Ovary (tissue), 9 donors: Measurements from ENCODE around the gene CYREN. TPM values are rescaled to one million over a fixed set of nuclear protein-coding genes. Genes with fewer than 3 reads are reported as not detected.

Source experiments
- DNase-seq, 5 donors: peaks; one replicate each; pipeline ENCODE4 v3.0.0-alpha.2; 2019 to 2020
- H3K27ac ChIP-seq, 2 donors: fragments of 200-600 bp; one replicate each; pipeline versions ENCODE4 v1.5.1 to v1.8.0; 2019 to 2022
- H3K27me3 ChIP-seq: fragments of 200-600 bp; one replicate; pipeline ENCODE4 v1.8.0; 2022
- H3K36me3 ChIP-seq: fragments of 200-600 bp; sonication (generic); one replicate; pipeline ENCODE4 v1.5.1; 2019
- H3K4me1 ChIP-seq: one replicate; pipeline ENCODE4 v1.8.1; 2013; ENCODE audit warnings: mild to moderate bottlenecking, moderate library complexity; ENCODE audit not compliant: insufficient read depth
- H3K4me3 ChIP-seq: fragments of 200-600 bp; sonication (generic); one replicate; pipeline ENCODE4 v1.5.1; 2017
- H3K9me3 ChIP-seq, 2 donors: fragments of 200-600 bp in 1 of 2; sonication (generic) in 1 of 2; one replicate each; pipeline versions ENCODE4 v1.5.1 to v1.8.1; 2013 to 2019; ENCODE audit warnings: mild to moderate bottlenecking in 1 of 2, moderate library complexity in 1 of 2
- EP300 ChIP-seq: sonication (generic); formaldehyde crosslinking; IDR thresholded peaks from one replicate; pipeline ENCODE4 v1.6.1; 2017; ENCODE audit warnings: antibody characterized with exemption
- POLR2A ChIP-seq: fragments of 450-650 bp; IDR thresholded peaks from one replicate; pipeline ENCODE4 v1.6.1; 2017; ENCODE audit warnings: antibody characterized with exemption, mild to moderate bottlenecking, moderate library complexity
- WGBS, 3 donors: extraction: QIAGEN DNeasy Blood & Tissue Kit in 1 of 3; methylation state at CpG; one replicate each; pipeline versions ENCODE4 v1.1.5 to v1.1.7; 2013 to 2017; 5-methylcytosine and 5-hydroxymethylcytosine counted together
- intact Hi-C, 4 donors: fragments of 100-400 bp; cut with DNase I; formaldehyde crosslinking; loops; one replicate each; pipeline versions ENCODE4 v1.11.0 to v1.15.1; 2022 to 2023
- polyA plus RNA-seq, 2 donors: library from polyadenylated mRNA; stranded (reverse); fragments of 200-250 nt in 1 of 2; fragments of 350-450 nt in 1 of 2; fragmentation: Illumina TruSeq in 1 of 2; extraction: RNeasy Lipid Tissue Mini Kit (QIAGEN cat#74804) in 1 of 2; gene quantifications; one replicate each; pipeline ENCODE4 v1.2.3, GENCODE V29; 2013 to 2014
- total RNA-seq, 7 donors: library from RNA; depleted of rRNA in 2 of 7; stranded (reverse); fragments of >200 nt in 2 of 7; fragmentation: NEBNext Ultra II Directional in 3 of 7; extraction: Animal tissue kit (Norgen Biotek cat#: 25700) in 3 of 7; gene quantifications; one replicate each; pipeline versions ENCODE4 v1.1.0 to v1.2.4, GENCODE V29; 2016 to 2023
- TF ChIP-seq, protein P1 (sequence below), 3 donors: fragments of 450-650 bp in 2 of 3; fragments of 200-600 bp in 1 of 3; IDR thresholded peaks; one replicate each; pipeline versions ENCODE4 v1.5.1 to v1.8.0; 2016 to 2022; ENCODE audit warnings: antibody characterized with exemption in 3 of 3, mild to moderate bottlenecking in 1 of 3
- donor health status: DM: no; HTN: no; CAD: no; lungs with moderate emphysema.
- donor health status: DM: no; HTN: no; CAD: no.
- donor health status: Bipolar disorder and iron deficiency.
- donor health status: DM: yes; HTN: yes; CAD: no.
- donor health status: DM: no; HTN: no; CAD: no.
- donor health status: DM: yes; HTN: yes; CAD: no.

Gene CYREN
- total and polyA plus RNA-seq, 9 donors = 21.1 to 54.2 (median 35.6) TPM

- Histone ChIP-seq H3K4me3 (peak overlapping the region; percentile 68), H3K36me3 (no peaks in the 10 kb centered on the region), H3K27ac (peak overlapping the region; percentile 90 to 94), H3K27me3 (no peaks in the 10 kb centered on the region), H3K4me1 (peaks cover 1% of the 10 kb centered on the region), H3K9me3 (no peaks in the 10 kb centered on the region)
- WGBS, 3 donors = 0 to 1% (median 1%) methylated on average over 13 of the region's 13 CpGs
- no peak for TF ChIP-seq POLR2A
- TF ChIP-seq EP300 = no peak
- TF ChIP-seq, protein P1, sequence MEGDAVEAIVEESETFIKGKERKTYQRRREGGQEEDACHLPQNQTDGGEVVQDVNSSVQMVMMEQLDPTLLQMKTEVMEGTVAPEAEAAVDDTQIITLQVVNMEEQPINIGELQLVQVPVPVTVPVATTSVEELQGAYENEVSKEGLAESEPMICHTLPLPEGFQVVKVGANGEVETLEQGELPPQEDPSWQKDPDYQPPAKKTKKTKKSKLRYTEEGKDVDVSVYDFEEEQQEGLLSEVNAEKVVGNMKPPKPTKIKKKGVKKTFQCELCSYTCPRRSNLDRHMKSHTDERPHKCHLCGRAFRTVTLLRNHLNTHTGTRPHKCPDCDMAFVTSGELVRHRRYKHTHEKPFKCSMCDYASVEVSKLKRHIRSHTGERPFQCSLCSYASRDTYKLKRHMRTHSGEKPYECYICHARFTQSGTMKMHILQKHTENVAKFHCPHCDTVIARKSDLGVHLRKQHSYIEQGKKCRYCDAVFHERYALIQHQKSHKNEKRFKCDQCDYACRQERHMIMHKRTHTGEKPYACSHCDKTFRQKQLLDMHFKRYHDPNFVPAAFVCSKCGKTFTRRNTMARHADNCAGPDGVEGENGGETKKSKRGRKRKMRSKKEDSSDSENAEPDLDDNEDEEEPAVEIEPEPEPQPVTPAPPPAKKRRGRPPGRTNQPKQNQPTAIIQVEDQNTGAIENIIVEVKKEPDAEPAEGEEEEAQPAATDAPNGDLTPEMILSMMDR (IDR thresholded peaks at IDR 0.05) = no peak
- DNase-seq = no peak
- intact Hi-C loops = loop anchor here in 1 of 4 donors (2.0 kb wide), 1 partner anchor 40 kb away; the partner anchor contains the start of gene CYREN
Observed at GRCh38 chr7:135210888-135211178, 40.3 kb upstream of the CYREN start.

DNA sequence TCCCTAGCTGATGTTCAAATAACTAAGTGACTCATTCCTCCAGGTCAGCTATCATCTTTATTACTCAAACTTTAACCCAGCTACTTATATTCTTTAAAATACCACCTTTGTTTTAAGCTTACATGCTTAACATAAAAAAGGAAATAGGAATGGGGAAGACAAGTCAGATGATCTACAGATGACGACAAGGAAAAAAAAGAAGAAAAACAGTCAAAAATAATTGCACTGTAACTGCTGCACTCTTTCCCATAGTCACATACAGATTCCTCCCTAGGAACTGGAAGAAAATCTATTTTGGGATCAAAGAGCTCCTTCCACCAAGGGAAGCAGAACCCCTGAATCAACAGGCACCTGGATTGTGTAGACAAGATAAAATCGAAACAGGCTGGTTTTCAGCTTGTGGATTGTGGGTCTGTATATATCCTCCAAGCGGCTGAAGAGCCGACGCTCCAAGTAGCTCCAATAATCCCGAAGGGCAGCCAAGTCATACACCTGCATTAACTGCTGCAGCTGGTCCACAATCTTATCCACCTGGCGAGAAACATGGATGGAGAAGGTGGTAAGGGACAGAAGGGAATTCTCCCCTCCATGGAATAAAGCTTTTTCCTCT, 38.8 kb upstream of the CYREN start:
- Histone ChIP-seq H3K4me3 (no peak overlapping the region), H3K27ac (no peak overlapping the region), H3K4me1 (peaks cover 1% of the 10 kb centered on the region), H3K27me3 (no peaks in the 10 kb centered on the region), H3K36me3 (no peaks in the 10 kb centered on the region), H3K9me3 (no peaks in the 10 kb centered on the region)
- WGBS, 3 donors = 89 to 91% (median 91%) methylated on average over 7 of the region's 7 CpGs
- no peak for DNase-seq
- TF ChIP-seq POLR2A (no peak), EP300 (no peak)
- TF ChIP-seq, protein P1 (IDR thresholded peaks at IDR 0.05) = no peak
- intact Hi-C loops = no loop called here

- Histone ChIP-seq H3K27me3 (no peaks in the 10 kb centered on the region), H3K9me3 (no peaks in the 10 kb centered on the region), H3K4me1 (peaks cover 1% of the 10 kb centered on the region), H3K4me3 (no peak overlapping the region), H3K27ac (no peak overlapping the region), H3K36me3 (no peaks in the 10 kb centered on the region)
- DNase-seq = no peak
- TF ChIP-seq POLR2A = no peak
- no peak for TF ChIP-seq EP300
- TF ChIP-seq, protein P1 (IDR thresholded peaks at IDR 0.05) = no peak
- intact Hi-C loops = no loop called here
- 79 to 85% (median 85%) methylated on average over 6 of the region's 6 CpGs for WGBS, 3 donors
Observed at GRCh38 chr7:135208102-135208793, 37.7 kb upstream of the CYREN start.

DNA sequence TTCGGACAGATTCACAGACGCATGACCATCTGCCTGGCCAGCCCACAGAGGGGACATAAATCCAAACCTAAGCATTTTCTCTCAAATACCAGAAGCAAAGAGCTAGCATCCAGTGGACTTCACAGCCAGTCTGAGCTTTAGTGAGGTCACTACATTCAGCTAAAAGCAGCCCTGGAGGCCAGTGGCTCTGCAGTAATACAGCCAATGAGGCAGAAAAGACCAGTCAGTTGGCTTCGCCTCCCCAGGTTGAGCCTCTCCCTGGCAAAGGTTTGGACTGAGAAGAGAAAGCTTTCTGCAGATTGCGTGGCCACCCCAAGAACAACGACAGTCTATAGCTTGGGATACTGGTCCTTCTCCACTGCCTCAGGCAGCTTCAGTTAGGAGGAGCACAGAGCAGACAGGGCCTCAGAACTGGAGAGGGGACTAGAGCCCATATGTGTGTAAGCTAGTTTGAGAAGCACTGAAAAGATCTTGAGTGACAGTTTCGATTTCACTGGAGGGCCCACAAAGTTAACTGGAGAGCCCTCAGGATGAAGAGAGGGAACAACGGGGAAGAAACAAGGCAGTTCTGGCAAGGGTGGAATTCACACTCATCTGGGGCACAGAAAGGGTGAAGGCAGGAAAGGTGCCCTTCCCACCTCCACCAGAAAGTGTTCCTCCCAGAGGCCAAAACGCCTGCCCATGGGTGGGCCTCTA, 37.0 kb upstream of the CYREN start:
- intact Hi-C loops = no loop called here
- Histone ChIP-seq H3K27ac (no peak overlapping the region), H3K4me1 (peaks cover 1% of the 10 kb centered on the region), H3K36me3 (no peaks in the 10 kb centered on the region), H3K27me3 (no peaks in the 10 kb centered on the region), H3K9me3 (no peaks in the 10 kb centered on the region), H3K4me3 (no peak overlapping the region)
- DNase-seq = no peak
- 86 to 89% (median 88%) methylated on average over 8 of the region's 8 CpGs for WGBS, 3 donors
- TF ChIP-seq, protein P1 (IDR thresholded peaks at IDR 0.05) = no peak
- TF ChIP-seq EP300 = no peak
- no peak for TF ChIP-seq POLR2A
